Activated CD4-positive, alpha-beta T cell treated with anti-CD3 and anti-CD28 coated beads, Interleukin-10, Interleukin-2, amounts not matched to agents 100 ng/mL and 50 ng/mL, durations not matched to agents 16 hours and 8 hours (primary cell): ENCODE data around the gene CFAP77.
A peak's percentile ranks its signal among the peaks of the same experiment; 100 is the strongest.
"Not testable (repeated sequence)": the region's sequence is repeated elsewhere in the genome, so short reads cannot be mapped to it uniquely, and the experiment has no call there.

Experiments
- DNase-seq: peaks from one replicate; pipeline ENCODE4 v3.0.0-alpha.2; 2020

The CFAP77 gene

DNA sequence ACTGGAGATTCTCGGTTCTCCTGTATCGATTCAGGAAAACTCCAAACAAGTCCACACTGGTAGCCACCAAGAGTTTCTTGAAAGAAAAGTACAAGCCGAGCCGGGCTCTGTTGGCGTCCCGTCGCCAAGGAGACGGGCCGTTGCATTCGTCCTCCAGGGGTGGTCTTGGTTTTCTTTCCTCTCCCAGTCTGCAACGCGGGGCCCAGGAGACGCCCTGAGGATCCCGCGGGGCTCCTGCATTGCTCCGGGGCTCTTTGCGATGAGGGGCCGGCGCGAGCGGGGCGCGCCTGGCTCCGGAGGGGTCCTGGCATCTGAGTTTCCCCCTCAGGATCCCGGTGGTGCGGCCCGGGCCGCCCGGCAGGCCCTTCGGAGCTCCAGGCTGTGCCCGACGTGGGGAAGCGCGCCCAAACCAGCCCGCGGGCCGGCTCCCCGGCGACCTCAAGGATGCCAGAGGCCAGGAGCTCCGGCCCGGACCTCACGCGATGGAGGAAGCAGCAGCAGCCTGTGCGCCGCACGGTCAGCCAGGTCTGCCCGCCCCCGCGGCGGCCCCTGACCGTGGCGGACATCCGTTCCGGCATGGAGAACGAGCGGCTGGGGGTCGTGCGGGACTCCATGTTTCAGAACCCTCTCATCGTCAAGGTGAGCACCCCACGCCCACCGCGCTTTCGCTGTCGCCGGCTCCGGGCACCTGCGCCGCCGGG, at the start of gene CFAP77:
CFAP77 (plus strand) TSS at position 384 of the 701 bp plus-strand sequence; CDS start at position 445, 61 bp downstream.
- peak; percentile 27 for DNase-seq

GRCh38 chr9:132364068-132364467, 45.9 kb upstream of the CFAP77 start:
- DNase-seq = no peak

DNA sequence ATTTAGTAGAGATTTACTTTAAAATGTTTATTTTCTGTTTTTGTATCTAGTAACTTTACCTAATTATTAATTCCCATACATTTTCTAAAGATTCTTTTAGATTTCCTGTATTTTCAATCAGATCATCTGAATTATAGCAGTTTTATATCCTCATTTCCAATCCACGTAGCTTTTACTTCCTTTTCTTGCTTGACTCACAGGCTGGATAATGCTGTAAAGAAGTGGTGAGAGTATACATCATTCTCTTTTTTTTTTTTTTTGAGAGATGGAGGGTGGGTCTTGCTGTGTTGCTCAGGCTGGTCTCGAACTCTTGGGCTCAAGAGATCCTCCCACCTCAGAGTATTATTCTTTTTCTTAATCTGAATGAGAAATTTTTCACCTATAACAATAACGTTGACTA, 44.0 kb upstream of the CFAP77 start:
- DNase-seq = no peak

GRCh38 chr9:132366481-132366880, 43.5 kb upstream of the CFAP77 start:
- DNase-seq = no peak

- no peak for DNase-seq
Measured at GRCh38 chr9:132367613-132368313, 42.2 kb upstream of the CFAP77 start.

DNA sequence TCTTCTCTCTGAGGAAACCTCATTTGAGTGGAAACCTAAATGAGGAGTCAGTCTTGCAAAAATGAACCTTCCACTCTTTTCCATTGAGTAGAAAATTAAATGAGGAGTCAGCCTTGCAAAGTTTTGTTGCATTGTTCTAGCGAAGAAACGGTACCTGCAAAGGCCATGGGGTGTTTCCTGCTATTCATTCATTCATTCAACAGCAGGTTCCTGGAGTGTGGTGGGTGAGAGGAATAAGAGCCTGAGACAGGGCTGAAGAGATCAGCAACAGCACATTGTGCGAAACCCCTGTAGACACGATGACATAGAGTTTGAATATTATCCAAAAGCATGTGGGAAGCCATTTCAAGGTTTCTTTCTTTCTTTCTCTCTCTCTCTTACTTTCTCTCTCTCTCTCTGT, 40.6 kb upstream of the CFAP77 start:
- no peak for DNase-seq

- DNase-seq = no peak
Measured at GRCh38 chr9:132370592-132370991, 39.4 kb upstream of the CFAP77 start.

DNA sequence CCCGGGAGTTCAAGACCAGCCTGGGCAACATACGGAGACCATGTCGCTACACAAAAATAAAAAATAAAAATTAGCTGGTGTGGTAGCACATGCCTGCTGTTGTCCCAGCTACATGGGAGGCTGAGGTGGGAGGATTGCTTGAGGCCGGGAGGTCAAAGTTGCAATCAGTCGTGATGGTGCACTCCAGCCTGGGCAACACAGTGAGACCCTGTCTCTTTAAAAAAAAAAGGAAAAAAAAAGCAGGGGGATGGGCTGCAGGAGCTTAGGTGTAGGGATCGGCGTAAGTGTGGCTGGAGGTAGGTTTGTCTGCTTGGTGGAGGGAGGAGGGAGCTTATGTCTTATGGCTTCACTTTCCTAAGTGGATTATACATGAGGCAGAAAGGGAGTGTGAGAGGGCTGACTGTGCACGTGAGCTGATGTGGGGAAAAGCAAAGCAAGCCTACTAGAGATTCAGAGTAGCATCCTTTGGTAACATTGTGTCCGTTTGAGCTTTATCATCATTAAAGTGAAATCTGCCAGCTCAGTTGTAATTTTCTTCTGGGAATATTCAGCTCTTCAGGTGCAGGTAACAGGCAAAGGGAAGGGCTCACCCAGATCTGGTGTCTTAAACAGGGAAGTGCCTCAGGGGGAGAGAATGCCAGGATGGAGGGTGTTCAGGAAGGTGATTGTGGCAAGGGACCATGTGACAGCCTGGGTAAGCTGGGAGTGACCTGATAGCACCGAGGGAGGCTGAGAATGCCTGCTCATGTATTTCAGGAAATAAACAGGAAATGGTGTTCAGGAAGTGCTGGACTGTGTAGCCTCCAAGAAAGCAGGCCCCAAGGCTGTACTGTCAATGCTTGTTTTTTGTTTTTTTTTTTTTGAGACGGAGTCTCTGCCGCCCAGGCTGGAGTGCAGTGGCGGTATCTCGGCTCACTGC, 37.6 kb upstream of the CFAP77 start:
- peak; percentile 14 for DNase-seq

GRCh38 chr9:132377769-132378168, 32.2 kb upstream of the CFAP77 start:
- DNase-seq = not testable (repeated sequence)

DNA sequence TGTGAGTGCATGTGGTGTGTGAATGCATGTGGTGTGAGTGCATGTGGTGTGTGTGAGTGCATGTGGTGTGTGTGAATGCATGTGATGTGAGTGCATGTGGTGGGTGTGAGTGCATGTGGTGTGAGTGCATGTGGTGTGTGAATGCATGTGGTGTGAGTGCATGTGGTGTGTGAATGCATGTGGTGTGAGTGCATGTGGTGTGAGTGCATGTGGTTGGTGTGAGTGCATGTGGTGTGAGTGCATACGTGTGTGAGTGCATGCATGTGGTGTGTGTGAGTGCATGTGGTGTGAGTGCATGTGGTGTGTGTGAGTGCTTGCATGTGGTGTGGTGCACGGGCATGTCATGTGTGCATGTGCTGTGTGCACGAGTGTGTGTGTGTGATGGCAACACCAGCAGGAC, 31.6 kb upstream of the CFAP77 start:
- DNase-seq = not testable (repeated sequence)

DNA sequence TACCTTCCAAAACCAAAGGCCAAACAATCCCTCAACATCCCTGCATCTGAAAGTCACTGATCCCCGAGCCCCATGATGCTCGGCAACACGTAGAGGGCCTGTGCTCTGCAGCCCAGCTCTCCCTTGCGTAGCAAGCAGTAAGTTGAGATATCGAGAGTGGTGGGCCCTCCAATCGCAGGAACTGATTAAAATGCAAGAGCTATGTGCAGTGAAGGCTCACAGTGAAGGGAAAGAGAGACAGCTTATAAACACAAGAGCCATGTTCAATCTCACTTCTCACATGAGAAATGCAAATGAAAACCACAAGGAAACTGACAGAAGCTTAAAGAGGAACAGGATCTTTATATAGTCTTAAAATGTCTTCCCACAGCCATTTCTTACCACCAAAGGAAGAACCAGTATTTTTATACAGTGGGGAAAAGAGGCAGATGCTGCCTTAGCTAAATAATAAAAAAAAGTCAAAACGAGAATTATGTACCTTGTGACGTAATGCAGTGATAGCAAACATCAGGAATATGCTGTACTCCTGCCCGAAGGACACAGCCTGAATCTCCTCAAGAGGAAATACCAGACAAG, 28.0 kb upstream of the CFAP77 start:
- DNase-seq = no peak

DNA sequence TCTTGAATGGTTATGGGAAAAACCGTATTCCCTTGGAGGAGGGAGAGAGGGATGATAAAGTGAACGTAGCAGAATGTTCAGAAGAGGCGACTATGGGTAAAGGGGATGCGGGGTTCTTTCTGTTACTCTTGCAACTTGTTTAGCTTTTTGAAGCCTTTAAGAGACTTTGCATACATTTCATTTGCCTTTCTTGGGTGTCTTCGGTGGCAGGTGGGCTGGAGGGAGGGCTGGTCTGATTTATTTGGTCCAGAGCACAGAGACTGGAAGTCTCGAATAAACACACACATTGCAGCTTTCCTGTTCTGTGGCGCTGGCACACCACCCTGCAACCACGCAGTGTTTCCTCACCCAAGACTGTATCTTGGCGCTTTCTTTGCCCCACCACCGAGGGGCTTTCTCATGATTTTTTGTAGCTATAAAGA, 26.5 kb upstream of the CFAP77 start:
- no peak for DNase-seq

GRCh38 chr9:132384376-132384775, 25.6 kb upstream of the CFAP77 start:
- DNase-seq = no peak

GRCh38 chr9:132387133-132387532, 22.9 kb upstream of the CFAP77 start:
- DNase-seq = no peak

- DNase-seq = no peak
Measured at GRCh38 chr9:132390966-132391365, 19.0 kb upstream of the CFAP77 start.

DNA sequence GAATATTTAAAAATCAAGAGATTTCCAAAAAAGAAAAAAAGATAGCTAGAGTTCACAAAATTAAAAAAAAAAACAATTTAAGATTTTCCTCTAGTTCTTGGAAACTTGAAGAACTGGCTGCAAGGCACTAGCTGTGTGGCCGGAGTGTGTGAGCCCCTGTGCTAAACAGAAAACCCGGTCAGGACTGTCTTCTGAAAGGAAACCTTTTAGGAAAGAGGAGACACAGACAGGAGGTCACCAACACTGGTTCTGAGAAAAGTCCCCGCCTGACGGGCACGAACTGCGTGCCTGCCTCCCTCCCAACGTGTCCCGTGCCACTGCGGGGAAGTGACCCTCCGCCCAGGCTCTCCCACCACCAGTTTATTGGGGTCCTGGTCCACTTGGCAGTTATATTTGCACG, 18.6 kb upstream of the CFAP77 start:
- DNase-seq = no peak

GRCh38 chr9:132395560-132395959, 14.5 kb upstream of the CFAP77 start:
- DNase-seq = no peak

GRCh38 chr9:132401824-132402223, 8.2 kb upstream of the CFAP77 start:
- no peak for DNase-seq

- DNase-seq = peak; percentile 60
Measured at GRCh38 chr9:132404228-132404881, 5.7 kb upstream of the CFAP77 start.

DNA sequence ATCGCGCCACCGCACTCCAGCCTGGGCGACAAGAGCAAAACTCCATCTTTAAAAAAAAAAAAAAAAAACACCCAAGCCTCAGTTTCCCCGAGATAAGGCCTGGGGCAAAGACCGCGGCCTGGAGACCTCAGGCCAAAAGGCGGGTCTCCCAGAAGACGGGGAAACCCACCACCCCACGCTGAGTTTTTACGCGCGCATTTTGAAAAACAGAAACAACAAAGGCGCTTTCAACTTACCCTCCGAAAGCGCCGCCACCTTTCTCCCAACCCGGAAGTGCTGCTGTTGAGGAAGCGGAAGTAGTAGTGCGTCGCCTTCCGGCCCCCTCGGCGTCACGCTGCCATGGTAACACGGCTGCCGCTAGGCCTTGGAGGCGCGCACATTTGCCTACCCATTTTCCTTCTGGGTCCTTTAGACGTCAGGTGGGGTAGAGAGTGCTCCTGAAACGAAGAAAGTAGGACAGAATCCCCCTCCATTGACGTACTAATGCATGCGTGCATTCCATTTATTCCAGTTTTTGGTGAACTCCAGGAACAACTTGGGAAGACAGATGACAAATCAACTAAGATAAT, 3.4 kb upstream of the CFAP77 start, which contains the start of gene TTF1:
TTF1 (minus strand) TSS at position 287 of the 569 bp plus-strand sequence. CDS start 4,019 bp downstream, outside the sequence.
- peak; percentile 96 for DNase-seq

DNA sequence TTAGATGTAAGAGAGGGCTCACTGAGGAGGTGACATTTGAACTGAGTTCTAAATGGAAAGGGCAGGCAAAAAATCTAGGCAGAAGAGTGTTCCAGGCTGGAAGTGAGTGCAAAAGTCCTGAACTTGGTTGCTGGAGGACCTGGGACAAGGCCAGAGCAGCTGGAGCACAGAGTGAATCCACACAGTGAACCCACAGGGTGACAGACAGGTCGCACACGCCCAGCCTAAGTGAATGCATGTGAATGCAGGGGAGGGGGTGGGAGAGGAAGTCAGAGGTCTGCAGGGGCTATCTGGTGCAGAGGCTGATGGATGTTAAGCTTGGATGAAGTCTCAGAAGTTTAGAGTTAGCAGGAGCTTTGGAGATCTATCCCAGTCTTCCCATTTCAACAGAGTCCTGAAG, 2.8 kb upstream of the CFAP77 start:
- no peak for DNase-seq

- no peak for DNase-seq
Measured at GRCh38 chr9:132408521-132408920, 1.5 kb upstream of the CFAP77 start.
